Hepatocyte (in vitro differentiated cells): ENCODE results near the gene TIGD3. TPM values are rescaled to one million over a fixed set of nuclear protein-coding genes. Genes with fewer than 3 reads are reported as not detected.

ENCODE experiments used
- DNase-seq: peaks from one replicate; pipeline ENCODE4 v3.0.0-alpha.2; 2016; ENCODE audit warnings: low spot score
- H2AFZ ChIP-seq: fragments of 200-600 bp; sonication (generic); 2 replicates; pipeline ENCODE4 v1.6.0; 2016; ENCODE audit warnings: antibody characterized with exemption, mild to moderate bottlenecking
- H3K27ac ChIP-seq: fragments of 200-600 bp; sonication (generic); 2 replicates; pipeline ENCODE4 v1.5.1; 2016; ENCODE audit warnings: mild to moderate bottlenecking
- H3K27me3 ChIP-seq: fragments of 200-600 bp; sonication (generic); 2 replicates; pipeline ENCODE4 v1.6.1; 2016
- H3K36me3 ChIP-seq: fragments of 200-600 bp; sonication (generic); replicated peaks from 2 replicates; pipeline ENCODE4 v1.5.1; 2016; ENCODE audit warnings: low read depth; ENCODE audit not compliant: insufficient read depth
- H3K4me1 ChIP-seq: fragments of 200-600 bp; sonication (generic); 2 replicates; pipeline ENCODE4 v1.5.1; 2016; ENCODE audit warnings: mild to moderate bottlenecking, moderate library complexity; ENCODE audit not compliant: insufficient read depth
- H3K4me2 ChIP-seq: fragments of 200-600 bp; sonication (generic); 2 replicates; pipeline ENCODE4 v1.6.0; 2016
- H3K4me3 ChIP-seq: fragments of 200-600 bp; sonication (generic); 2 replicates; pipeline ENCODE4 v1.5.1; 2016; ENCODE audit warnings: mild to moderate bottlenecking
- H3K79me2 ChIP-seq: fragments of 200-600 bp; sonication (generic); 2 replicates; pipeline ENCODE4 v1.6.0; 2017; ENCODE audit warnings: mild to moderate bottlenecking
- H3K9me2 ChIP-seq: fragments of 200-600 bp; sonication (generic); replicated peaks from 2 replicates; pipeline ENCODE4 v1.6.0; 2017; ENCODE audit warnings: mild to moderate bottlenecking; ENCODE audit not compliant: insufficient read depth
- H3K9me3 ChIP-seq: fragments of 200-600 bp; sonication (generic); 2 replicates; pipeline ENCODE4 v1.5.1; 2016; ENCODE audit warnings: low read depth, mild to moderate bottlenecking
- H4K20me1 ChIP-seq: fragments of 200-600 bp; sonication (generic); 2 replicates; pipeline ENCODE4 v1.6.0; 2016; ENCODE audit warnings: mild to moderate bottlenecking; ENCODE audit not compliant: insufficient read depth, poor library complexity, severe bottlenecking
- CTCF ChIP-seq: fragments of 200-600 bp; sonication (generic); IDR thresholded peaks from 2 replicates; pipeline ENCODE4 v1.5.1; 2016; ENCODE audit warnings: antibody characterized with exemption, mild to moderate bottlenecking; ENCODE audit not compliant: poor library complexity
- EZH2 ChIP-seq: fragments of 200-600 bp; sonication (generic); IDR thresholded peaks from 2 replicates; pipeline ENCODE4 v1.6.1; 2016; ENCODE audit warnings: antibody characterized with exemption, mild to moderate bottlenecking, borderline replicate concordance
- EZH2phosphoT487 ChIP-seq: fragments of 200-600 bp; sonication (generic); IDR thresholded peaks from one replicate; pipeline ENCODE4 v1.6.1; 2018; ENCODE audit warnings: antibody characterized with exemption, mild to moderate bottlenecking, low read depth, moderate library complexity; ENCODE audit not compliant: unreplicated experiment, severe bottlenecking
- WGBS: methylation state at CpG from one replicate; pipeline ENCODE4 v1.1.6; 2016; ENCODE audit warnings: low lambda C conversion rate; ENCODE audit errors: missing lambda C conversion rate; 5-methylcytosine and 5-hydroxymethylcytosine counted together
- polyA plus RNA-seq: library from polyadenylated mRNA; unstranded; fragments of >200 nt; fragmentation: Nextera tagmentation; extraction: Ambion mirVana; gene quantifications from 2 replicates; pipeline ENCODE4 v1.2.1, GENCODE V29; 2016
- total RNA-seq: library from RNA; depleted of rRNA; stranded (reverse); fragments of >200 nt; gene quantifications from 2 replicates; pipeline ENCODE4 v1.2.3, GENCODE V29; 2014

The TIGD3 gene
- total and polyA plus RNA-seq, 2 experiments from 2014 or later = 1.7 to 2.0 TPM

GRCh38 chr11:65340226-65340625, 14.3 kb upstream of the TIGD3 start:
- no peaks in the 10 kb centered on the region for H3K9me3 ChIP-seq
- peaks cover 72% of the 10 kb centered on the region for H3K79me2 ChIP-seq
- TF ChIP-seq CTCF (no peak), EZH2phosphoT487 (no peak), EZH2 (no peak)
- DNase-seq = no peak
- H3K9me2 ChIP-seq = no peaks in the 10 kb centered on the region
- no peak overlapping the region for H2AFZ ChIP-seq
- H3K4me1 ChIP-seq = peaks cover 5% of the 10 kb centered on the region
- no peak overlapping the region for H3K4me2 ChIP-seq
- H3K27me3 ChIP-seq = no peaks in the 10 kb centered on the region
- no peak overlapping the region for H3K4me3 ChIP-seq
- 97% methylated on average over 11 of the region's 11 CpGs for WGBS
- no peak overlapping the region for H3K27ac ChIP-seq
- H4K20me1 ChIP-seq = peaks cover 57% of the 10 kb centered on the region
- H3K36me3 ChIP-seq = no peaks in the 10 kb centered on the region

- H4K20me1 ChIP-seq = peaks cover 41% of the 10 kb centered on the region
- H3K27ac ChIP-seq = no peak overlapping the region
- no peaks in the 10 kb centered on the region for H3K27me3 ChIP-seq
- H3K79me2 ChIP-seq = peaks cover 56% of the 10 kb centered on the region
- H3K9me3 ChIP-seq = no peaks in the 10 kb centered on the region
- H3K4me1 ChIP-seq = no peaks in the 10 kb centered on the region
- H3K36me3 ChIP-seq = no peaks in the 10 kb centered on the region
- no peaks in the 10 kb centered on the region for H3K9me2 ChIP-seq
- no peak overlapping the region for H3K4me3 ChIP-seq
- DNase-seq = no peak
- H2AFZ ChIP-seq = no peak overlapping the region
- no peak overlapping the region for H3K4me2 ChIP-seq
- WGBS = 93% methylated on average over 3 of the region's 3 CpGs
- no peak for TF ChIP-seq CTCF
- no peak for TF ChIP-seq EZH2
- TF ChIP-seq EZH2phosphoT487 = no peak
Measured at GRCh38 chr11:65341856-65342255, 12.7 kb upstream of the TIGD3 start.

GRCh38 chr11:65351511-65351910, 3.0 kb upstream of the TIGD3 start:
- WGBS = 100% methylated on average over 2 of the region's 2 CpGs
- no peaks in the 10 kb centered on the region for H3K4me1 ChIP-seq
- no peak overlapping the region for H3K27ac ChIP-seq
- no peak for DNase-seq
- no peak overlapping the region for H2AFZ ChIP-seq
- H3K79me2 ChIP-seq = no peaks in the 10 kb centered on the region
- no peaks in the 10 kb centered on the region for H3K9me3 ChIP-seq
- peaks cover 5% of the 10 kb centered on the region for H3K27me3 ChIP-seq
- no peak overlapping the region for H3K4me2 ChIP-seq
- H4K20me1 ChIP-seq = peaks cover 4% of the 10 kb centered on the region
- no peaks in the 10 kb centered on the region for H3K9me2 ChIP-seq
- H3K4me3 ChIP-seq = no peak overlapping the region
- H3K36me3 ChIP-seq = peaks cover 3% of the 10 kb centered on the region
- no peak for TF ChIP-seq EZH2phosphoT487
- no peak for TF ChIP-seq CTCF
- TF ChIP-seq EZH2 = no peak

- Histone ChIP-seq H3K4me1 (peaks cover 7% of the 10 kb centered on the region), H3K79me2 (no peaks in the 10 kb centered on the region), H3K9me3 (no peaks in the 10 kb centered on the region), H3K4me2 (no peak overlapping the region), H3K27ac (no peak overlapping the region), H4K20me1 (peaks cover 4% of the 10 kb centered on the region), H3K9me2 (no peaks in the 10 kb centered on the region), H3K36me3 (peaks cover 3% of the 10 kb centered on the region), H2AFZ (no peak overlapping the region), H3K4me3 (no peak overlapping the region), H3K27me3 (peaks cover 5% of the 10 kb centered on the region)
- 88% methylated on average over 3 of the region's 3 CpGs for WGBS
- DNase-seq = no peak
- TF ChIP-seq EZH2 = no peak
- peak; percentile 52 for TF ChIP-seq CTCF
Measured at GRCh38 chr11:65352783-65353182, 1.8 kb upstream of the TIGD3 start.
